ENCODE results near the gene AURKAIP1.

- TF ChIP-seq POLR2A (IDR thresholded peaks at IDR 0.05): no peak
- TF ChIP-seq EP300 (IDR thresholded peaks at IDR 0.05): no peak
These were observed 45.0 kb upstream of the AURKAIP1 start for GRCh38 chr1:1419813-1420653.

Data from ovary (tissue), 1 donor.